ENCODE data around the gene TLE4.
A peak's percentile ranks its signal among the peaks of the same experiment; 100 is the strongest.

The TLE4 gene

GRCh38 chr9:79568337-79569101 lies 3.2 kb upstream of the TLE4 start:
- 90% methylated on average over 6 of the region's 7 CpGs for WGBS
- H3K18ac ChIP-seq (ENCODE audit: low read depth in 1 of 2, low read length in 2 of 2): no peak overlapping the region

GRCh38 chr9:79569814-79570447 lies 1.8 kb upstream of the TLE4 start:
- H3K27me3 ChIP-seq (ENCODE audit: control insufficient read depth in 1 of 2, insufficient read depth in 1 of 2, low read length in 2 of 2): peaks cover 0 to 26% of the 10 kb centered on the region in 2 experiments
- 15% methylated on average over 18 of the region's 18 CpGs for WGBS
- peak overlapping the region; percentile 95 for H2BK15ac ChIP-seq (ENCODE audit: low read depth, poor library complexity, severe bottlenecking)
- H2AFZ ChIP-seq (ENCODE audit: low read depth, low read length): peak overlapping the region; percentile 81
- H3K4me3 ChIP-seq (ENCODE audit: insufficient read depth in 1 of 2, low read depth in 1 of 2, low read length in 2 of 2): peak overlapping the region; percentile 76 to 89
- peak overlapping the region in 1 of 2 experiments; percentile 46 for H3K18ac ChIP-seq (ENCODE audit: low read depth in 1 of 2, low read length in 2 of 2)
- peak overlapping the region; percentile 84 for H3K9ac ChIP-seq (ENCODE audit: low read length)
- H2BK120ac ChIP-seq (ENCODE audit: low read depth, low read length): no peak overlapping the region
- H3K79me1 ChIP-seq (replicated peaks; ENCODE audit: low read length, poor library complexity, severe bottlenecking): no peaks in the 10 kb centered on the region
- no peak overlapping the region for H3K27ac ChIP-seq (ENCODE audit: low read length, poor library complexity, severe bottlenecking)
- DNase-seq: no peak
- peak overlapping the region; percentile 15 for H2BK5ac ChIP-seq (ENCODE audit: low read depth, low read length, poor library complexity, severe bottlenecking)
- H3K9me3 ChIP-seq (ENCODE audit: control insufficient read depth, low read length): no peaks in the 10 kb centered on the region
- no peak overlapping the region for H4K8ac ChIP-seq (ENCODE audit: low read length)
- no peak overlapping the region for H3K14ac ChIP-seq (ENCODE audit: low read length in 2 of 2)
- H3K23ac ChIP-seq (ENCODE audit: low read length in 2 of 2): no peak overlapping the region
- H4K91ac ChIP-seq (ENCODE audit: low read length): no peak overlapping the region
- H2BK12ac ChIP-seq (ENCODE audit: low read length in 2 of 2): no peak overlapping the region
- no peak overlapping the region for H2AK5ac ChIP-seq (ENCODE audit: low read length, severe bottlenecking)
- peaks cover 3% of the 10 kb centered on the region for H3K4me1 ChIP-seq (ENCODE audit: control insufficient read depth, insufficient read depth, low read depth, low read length)
- H3K36me3 ChIP-seq (ENCODE audit: control insufficient read depth in 1 of 2, insufficient read depth in 2 of 2, low read depth in 1 of 2, low read length in 2 of 2): no peaks in the 10 kb centered on the region
- H3K4me2 ChIP-seq (ENCODE audit: low read length, poor library complexity, severe bottlenecking): peak overlapping the region; percentile 87
- H3K4ac ChIP-seq (ENCODE audit: low read depth in 1 of 2, low read length in 2 of 2): peak overlapping the region in 1 of 2 experiments; percentile 37

More at GRCh38 chr9:79568337-79569101, 3.2 kb upstream of the TLE4 start:
- Histone ChIP-seq H3K9me3 (ENCODE audit: control insufficient read depth, low read length) (no peaks in the 10 kb centered on the region), H2BK12ac (ENCODE audit: low read length in 2 of 2) (no peak overlapping the region), H3K4me2 (ENCODE audit: low read length, poor library complexity, severe bottlenecking) (no peak overlapping the region), H3K79me1 (replicated peaks; ENCODE audit: low read length, poor library complexity, severe bottlenecking) (no peaks in the 10 kb centered on the region), H2BK15ac (ENCODE audit: low read depth, poor library complexity, severe bottlenecking) (no peak overlapping the region), H4K91ac (ENCODE audit: low read length) (no peak overlapping the region), H3K4me1 (ENCODE audit: control insufficient read depth, insufficient read depth, low read depth, low read length) (peaks cover 3% of the 10 kb centered on the region), H3K9ac (ENCODE audit: low read length) (no peak overlapping the region), H2BK5ac (ENCODE audit: low read depth, low read length, poor library complexity, severe bottlenecking) (no peak overlapping the region), H4K8ac (ENCODE audit: low read length) (no peak overlapping the region), H3K23ac (ENCODE audit: low read length in 2 of 2) (no peak overlapping the region), H3K27me3 (ENCODE audit: control insufficient read depth in 1 of 2, insufficient read depth in 1 of 2, low read length in 2 of 2) (peaks cover 0 to 32% of the 10 kb centered on the region in 2 experiments), H3K36me3 (ENCODE audit: control insufficient read depth in 1 of 2, insufficient read depth in 2 of 2, low read depth in 1 of 2, low read length in 2 of 2) (no peaks in the 10 kb centered on the region), H3K4me3 (ENCODE audit: insufficient read depth in 1 of 2, low read depth in 1 of 2, low read length in 2 of 2) (no peak overlapping the region), H3K4ac (ENCODE audit: low read depth in 1 of 2, low read length in 2 of 2) (no peak overlapping the region), H2AFZ (ENCODE audit: low read depth, low read length) (no peak overlapping the region), H2BK120ac (ENCODE audit: low read depth, low read length) (no peak overlapping the region), H3K27ac (ENCODE audit: low read length, poor library complexity, severe bottlenecking) (no peak overlapping the region), H3K14ac (ENCODE audit: low read length in 2 of 2) (no peak overlapping the region), H2AK5ac (ENCODE audit: low read length, severe bottlenecking) (no peak overlapping the region)
- no peak for DNase-seq

- no peaks in the 10 kb centered on the region for H3K79me1 ChIP-seq (replicated peaks; ENCODE audit: low read length, poor library complexity, severe bottlenecking)
- peak overlapping the region; percentile 77 for H2BK120ac ChIP-seq (ENCODE audit: low read depth, low read length)
- 1% methylated on average over 67 of the region's 69 CpGs for WGBS
- no peaks in the 10 kb centered on the region for H3K9me3 ChIP-seq (ENCODE audit: control insufficient read depth, low read length)
- peak overlapping the region; percentile 47 to 89 for H3K18ac ChIP-seq (ENCODE audit: low read depth in 1 of 2, low read length in 2 of 2)
- H3K4me3 ChIP-seq (ENCODE audit: insufficient read depth in 1 of 2, low read depth in 1 of 2, low read length in 2 of 2): peak overlapping the region; percentile 76 to 89
- H3K4ac ChIP-seq (ENCODE audit: low read depth in 1 of 2, low read length in 2 of 2): peak overlapping the region in 1 of 2 experiments; percentile 55
- peaks cover 3% of the 10 kb centered on the region for H3K4me1 ChIP-seq (ENCODE audit: control insufficient read depth, insufficient read depth, low read depth, low read length)
- peak overlapping the region; percentile 87 for H3K4me2 ChIP-seq (ENCODE audit: low read length, poor library complexity, severe bottlenecking)
- H3K14ac ChIP-seq (ENCODE audit: low read length in 2 of 2): no peak overlapping the region
- no peaks in the 10 kb centered on the region for H3K36me3 ChIP-seq (ENCODE audit: control insufficient read depth in 1 of 2, insufficient read depth in 2 of 2, low read depth in 1 of 2, low read length in 2 of 2)
- peak; percentile 66 for DNase-seq
- H2BK12ac ChIP-seq (ENCODE audit: low read length in 2 of 2): peak overlapping the region in 1 of 2 experiments; percentile 60
- peak overlapping the region; percentile 15 for H2BK5ac ChIP-seq (ENCODE audit: low read depth, low read length, poor library complexity, severe bottlenecking)
- H3K27me3 ChIP-seq (ENCODE audit: control insufficient read depth in 1 of 2, insufficient read depth in 1 of 2, low read length in 2 of 2): peaks cover 0 to 19% of the 10 kb centered on the region in 2 experiments
- H3K27ac ChIP-seq (ENCODE audit: low read length, poor library complexity, severe bottlenecking): peak overlapping the region; percentile 86
- H3K9ac ChIP-seq (ENCODE audit: low read length): peak overlapping the region; percentile 84
- peak overlapping the region; percentile 95 for H2BK15ac ChIP-seq (ENCODE audit: low read depth, poor library complexity, severe bottlenecking)
- peak overlapping the region; percentile 81 for H2AFZ ChIP-seq (ENCODE audit: low read depth, low read length)
- no peak overlapping the region for H4K8ac ChIP-seq (ENCODE audit: low read length)
- H4K91ac ChIP-seq (ENCODE audit: low read length): no peak overlapping the region
- no peak overlapping the region for H2AK5ac ChIP-seq (ENCODE audit: low read length, severe bottlenecking)
- H3K23ac ChIP-seq (ENCODE audit: low read length in 2 of 2): peak overlapping the region in 1 of 2 experiments; percentile 31
Observed at GRCh38 chr9:79570448-79571308, 1.1 kb upstream of the TLE4 start.
